Kidney (tissue), 14 donors: ENCODE data around the gene GAA. TPM values are rescaled to one million over a fixed set of nuclear protein-coding genes. Genes with fewer than 3 reads are reported as not detected.
"Not testable (repeated sequence)": the region's sequence is repeated elsewhere in the genome, so short reads cannot be mapped to it uniquely, and the experiment has no call there.

ENCODE experiments used
- DNase-seq, 5 donors: peaks; one replicate each; pipeline ENCODE4 v3.0.0-alpha.2; 2013 to 2020
- FAIRE-seq: peaks from 2 replicates; lab custom pipeline; 2012; peaks lifted over from hg19 to GRCh38; lab: Jason Lieb, UNC
- H3K27ac ChIP-seq, 2 donors: one replicate each; pipeline ENCODE4 v1.7.0; 2013; ENCODE audit warnings: low read depth in 2 of 2, low read length in 2 of 2, inconsistent platforms in 1 of 2
- H3K27me3 ChIP-seq: one replicate; pipeline ENCODE4 v1.7.1; 2013; ENCODE audit warnings: low read length, inconsistent platforms; ENCODE audit not compliant: control insufficient read depth, insufficient read depth
- H3K36me3 ChIP-seq, 3 donors: one replicate each; pipeline versions ENCODE4 v1.7.0 to v1.7.1; 2013; ENCODE audit warnings: low read length in 3 of 3, control low read depth in 1 of 3, inconsistent platforms in 1 of 3; ENCODE audit not compliant: insufficient read depth in 3 of 3, control insufficient read depth in 2 of 3
- H3K4me1 ChIP-seq, 3 donors: one replicate each; pipeline versions ENCODE4 v1.7.0 to v1.7.1; 2013; ENCODE audit warnings: low read length in 3 of 3, inconsistent platforms in 1 of 3, low read depth in 1 of 3; ENCODE audit not compliant: control insufficient read depth in 2 of 3, insufficient read depth in 2 of 3
- H3K4me3 ChIP-seq, 3 donors: one replicate each; pipeline versions ENCODE4 v1.7.0 to v1.8.1; 2013; ENCODE audit warnings: low read length in 3 of 3, control low read depth in 1 of 3, inconsistent platforms in 1 of 3
- H3K9ac ChIP-seq, 3 donors: one replicate each; pipeline versions ENCODE4 v1.7.0 to v1.7.1; 2013; ENCODE audit warnings: low read length in 3 of 3, control low read depth in 1 of 3, inconsistent platforms in 1 of 3
- H3K9me3 ChIP-seq, 3 donors: one replicate each; pipeline versions ENCODE4 v1.7.0 to v1.7.1; 2013; ENCODE audit warnings: low read length in 3 of 3, control low read depth in 1 of 3, inconsistent platforms in 1 of 3; ENCODE audit not compliant: control insufficient read depth in 2 of 3, insufficient read depth in 1 of 3
- intact Hi-C: fragments of 100-400 bp; cut with DNase I; formaldehyde crosslinking; loops from one replicate; pipeline ENCODE4 v1.11.1; 2022
- polyA plus RNA-seq: library from polyadenylated mRNA; stranded (reverse); fragments of 350-450 nt; fragmentation: Illumina TruSeq; extraction: RNeasy Lipid Tissue Mini Kit (QIAGEN cat#74804); gene quantifications from one replicate; pipeline ENCODE4 v1.2.3, GENCODE V29; 2014; ENCODE audit warnings: low read depth, low replicate concordance; ENCODE audit not compliant: insufficient read depth
- total RNA-seq: library from RNA; stranded (reverse); fragmentation: NEBNext Ultra II Directional; extraction: Animal tissue kit (Norgen Biotek cat#: 25700); gene quantifications from one replicate; pipeline ENCODE4 v1.2.1, GENCODE V29; 2021
- TF ChIP-seq, protein P1 (sequence below): IDR thresholded peaks from 3 replicates; pipeline ENCODE4 v1.5.1; 2012; ENCODE audit warnings: mild to moderate bottlenecking, moderate library complexity, borderline replicate concordance; ENCODE audit not compliant: insufficient read depth; ENCODE audit errors: extremely low read depth
- donor health status: control.
- donor health status: control.
- donor health status: control.
- donor health status: control.
- donor health status: control.
- donor health status: DM: yes; HTN: yes; CAD: no.
- donor health status: Normal renal cell carcinoma (clear cell type).

Gene GAA
- total and polyA plus RNA-seq, 2 donors from 2014 or later = 62.3 to 78.7 TPM

DNA sequence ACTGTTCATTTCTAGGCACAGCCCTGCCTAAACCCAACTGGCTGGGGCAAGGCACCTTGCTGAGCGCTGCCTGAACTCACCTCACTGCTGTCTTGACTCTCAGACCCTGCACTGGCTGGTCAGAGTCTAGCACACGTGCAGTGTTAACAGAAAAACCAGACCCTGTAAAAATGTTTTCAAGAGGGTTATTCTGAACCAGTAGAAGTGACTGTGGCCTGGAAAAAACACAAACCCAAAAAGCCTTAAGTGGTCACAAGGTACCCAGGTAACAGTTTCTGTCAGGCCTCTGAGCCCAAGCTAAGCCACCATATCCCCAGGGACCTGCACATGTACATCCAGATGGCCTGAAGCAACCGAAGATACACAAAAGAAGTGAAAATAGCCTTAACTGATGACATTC is 51.6 kb downstream of the GAA start:
- TF ChIP-seq, protein P1, sequence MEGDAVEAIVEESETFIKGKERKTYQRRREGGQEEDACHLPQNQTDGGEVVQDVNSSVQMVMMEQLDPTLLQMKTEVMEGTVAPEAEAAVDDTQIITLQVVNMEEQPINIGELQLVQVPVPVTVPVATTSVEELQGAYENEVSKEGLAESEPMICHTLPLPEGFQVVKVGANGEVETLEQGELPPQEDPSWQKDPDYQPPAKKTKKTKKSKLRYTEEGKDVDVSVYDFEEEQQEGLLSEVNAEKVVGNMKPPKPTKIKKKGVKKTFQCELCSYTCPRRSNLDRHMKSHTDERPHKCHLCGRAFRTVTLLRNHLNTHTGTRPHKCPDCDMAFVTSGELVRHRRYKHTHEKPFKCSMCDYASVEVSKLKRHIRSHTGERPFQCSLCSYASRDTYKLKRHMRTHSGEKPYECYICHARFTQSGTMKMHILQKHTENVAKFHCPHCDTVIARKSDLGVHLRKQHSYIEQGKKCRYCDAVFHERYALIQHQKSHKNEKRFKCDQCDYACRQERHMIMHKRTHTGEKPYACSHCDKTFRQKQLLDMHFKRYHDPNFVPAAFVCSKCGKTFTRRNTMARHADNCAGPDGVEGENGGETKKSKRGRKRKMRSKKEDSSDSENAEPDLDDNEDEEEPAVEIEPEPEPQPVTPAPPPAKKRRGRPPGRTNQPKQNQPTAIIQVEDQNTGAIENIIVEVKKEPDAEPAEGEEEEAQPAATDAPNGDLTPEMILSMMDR = no peak
- Histone ChIP-seq H3K9ac (no peak overlapping the region), H3K36me3 (no peaks in the 10 kb centered on the region), H3K4me3 (no peak overlapping the region), H3K27me3 (no peaks in the 10 kb centered on the region), H3K4me1 (peaks cover 0 to 3% (median 0%) of the 10 kb centered on the region in 3 donors), H3K27ac (no peak overlapping the region), H3K9me3 (no peaks in the 10 kb centered on the region)
- FAIRE-seq (no peak), DNase-seq (no peak)
- intact Hi-C loops = no loop called here

DNA sequence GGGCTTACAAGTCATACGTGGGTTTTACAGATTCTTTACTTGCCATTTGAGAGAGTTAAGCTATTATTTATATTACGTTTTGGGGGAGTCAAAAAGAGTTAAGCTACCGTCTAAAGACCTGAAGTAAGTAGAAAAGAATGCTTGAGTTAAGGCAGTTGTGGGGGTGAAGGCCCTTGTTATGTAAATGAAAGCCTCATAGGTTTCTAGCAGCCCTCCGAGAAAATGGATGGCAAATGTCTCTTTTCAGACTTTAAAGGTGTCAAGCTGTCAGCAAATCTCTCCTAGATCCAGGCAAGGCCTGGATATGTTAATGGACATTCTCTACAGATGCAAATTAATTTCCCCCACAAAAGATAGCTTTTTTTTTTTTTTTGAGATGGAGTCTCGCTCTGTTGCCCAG is 52.8 kb downstream of the GAA start:
- FAIRE-seq (no peak), DNase-seq (no peak)
- Histone ChIP-seq H3K9ac (no peak overlapping the region), H3K36me3 (no peaks in the 10 kb centered on the region), H3K4me3 (no peak overlapping the region), H3K27ac (no peak overlapping the region), H3K27me3 (no peaks in the 10 kb centered on the region), H3K4me1 (no peaks in the 10 kb centered on the region), H3K9me3 (no peaks in the 10 kb centered on the region)
- TF ChIP-seq, protein P1 = no peak
- intact Hi-C loops = no loop called here

DNA sequence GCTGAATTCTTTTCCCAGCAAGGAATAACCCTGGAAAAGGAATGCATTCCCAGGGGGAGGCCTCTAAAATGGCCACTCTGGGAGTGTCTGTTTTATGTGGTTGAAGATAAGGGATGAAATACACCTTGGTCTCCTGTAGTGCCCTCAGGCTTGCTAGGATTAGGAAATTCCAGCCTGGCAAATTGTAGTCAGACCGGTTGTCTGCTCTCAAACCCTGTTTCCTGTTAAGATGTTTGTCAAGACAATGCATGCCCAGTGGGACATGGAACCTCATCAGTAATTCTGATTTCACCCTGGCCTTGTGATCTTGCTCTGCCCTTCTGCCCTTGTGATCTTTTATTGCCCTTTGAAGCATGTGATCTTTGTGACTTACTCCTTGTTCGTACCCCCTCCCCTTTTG is 54.2 kb downstream of the GAA start:
- intact Hi-C loops, H3K27ac ChIP-seq, H3K4me1 ChIP-seq, H3K4me3 ChIP-seq, DNase-seq, H3K9me3 ChIP-seq, H3K9ac ChIP-seq, H3K27me3 ChIP-seq, FAIRE-seq, H3K36me3 ChIP-seq: not testable (repeated sequence)

DNA sequence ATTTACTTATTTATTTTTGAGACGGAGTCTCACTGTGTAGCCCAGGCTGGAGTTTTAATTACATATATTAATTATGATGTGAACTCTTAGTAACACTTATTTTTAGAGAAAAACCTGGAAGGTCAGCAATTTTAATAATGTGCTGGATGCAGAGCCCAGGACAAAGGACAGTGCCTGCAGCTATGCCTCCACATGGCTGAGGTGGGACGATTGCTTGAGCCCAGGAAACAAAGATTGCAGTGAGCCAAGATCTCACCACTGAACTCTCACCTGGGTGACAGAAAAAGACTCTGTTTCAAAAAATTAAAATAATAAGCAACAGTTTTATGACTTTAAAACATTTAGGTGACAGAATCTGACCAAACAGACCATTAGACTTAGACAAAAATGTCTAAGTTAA is 57.5 kb downstream of the GAA start:
- Histone ChIP-seq H3K9me3 (no peaks in the 10 kb centered on the region), H3K9ac (no peak overlapping the region), H3K27me3 (no peaks in the 10 kb centered on the region), H3K36me3 (no peaks in the 10 kb centered on the region), H3K4me3 (no peak overlapping the region), H3K4me1 (no peaks in the 10 kb centered on the region), H3K27ac (no peak overlapping the region)
- intact Hi-C loops = no loop called here
- FAIRE-seq (no peak), DNase-seq (no peak)
- TF ChIP-seq, protein P1 = no peak
